Measurements from ENCODE around the gene IL15. TPM values are rescaled to one million over a fixed set of nuclear protein-coding genes. Genes with fewer than 3 reads are reported as not detected.

The IL15 gene
- total and polyA plus RNA-seq, 2 of the 8 experiments (the other 6 are each of a cell fraction or from before 2014, with no cell fraction given) = 0.30 to 0.61 TPM

DNA sequence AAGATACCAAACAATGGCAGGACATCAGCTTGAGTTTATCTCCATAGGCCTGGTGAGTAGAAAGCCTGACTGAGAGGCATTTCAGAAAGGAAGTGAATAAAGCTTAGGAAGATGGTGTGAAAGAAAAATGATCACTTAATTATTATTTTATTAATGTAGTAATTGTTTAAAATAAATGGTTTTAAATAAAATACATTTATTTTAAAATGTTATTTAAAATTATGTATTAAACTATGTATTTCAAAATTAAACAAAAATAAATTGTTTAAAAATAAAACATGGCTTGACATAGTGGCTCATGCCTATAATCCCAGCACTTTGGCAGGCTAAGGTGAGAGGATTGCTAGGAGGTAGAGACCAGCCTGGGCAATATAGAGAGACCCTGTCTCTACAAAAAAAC lies 145.8 kb downstream of the IL15 start:
- H2BK20ac ChIP-seq (ENCODE audit: low read length) = no peak overlapping the region
- TF ChIP-seq, protein P1, sequence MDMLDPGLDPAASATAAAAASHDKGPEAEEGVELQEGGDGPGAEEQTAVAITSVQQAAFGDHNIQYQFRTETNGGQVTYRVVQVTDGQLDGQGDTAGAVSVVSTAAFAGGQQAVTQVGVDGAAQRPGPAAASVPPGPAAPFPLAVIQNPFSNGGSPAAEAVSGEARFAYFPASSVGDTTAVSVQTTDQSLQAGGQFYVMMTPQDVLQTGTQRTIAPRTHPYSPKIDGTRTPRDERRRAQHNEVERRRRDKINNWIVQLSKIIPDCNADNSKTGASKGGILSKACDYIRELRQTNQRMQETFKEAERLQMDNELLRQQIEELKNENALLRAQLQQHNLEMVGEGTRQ (IDR thresholded peaks at IDR 0.05; ENCODE audit: low read length) = no peak
- ChIA-PET POLR2A (ENCODE audit: partially characterized antibody) (no interaction called here), CTCF (ENCODE audit: partially characterized antibody) (no interaction called here)
- no peak overlapping the region for H3K18ac ChIP-seq (ENCODE audit: extremely low read depth, low read length)
- no peak overlapping the region for H2AK5ac ChIP-seq (ENCODE audit: low read depth, low read length)
- H3K27me3 ChIP-seq (replicated peaks in 1 of 4; ENCODE audit: control insufficient read depth in 3 of 4, extremely low read depth in 1 of 4, insufficient read depth in 3 of 4, low read length in 3 of 4) = no peaks in the 10 kb centered on the region
- FAIRE-seq = no peak
- no peak overlapping the region for H3K14ac ChIP-seq (ENCODE audit: insufficient read length)
- no peak overlapping the region for H2AFZ ChIP-seq (ENCODE audit: low read length)
- no peaks in the 10 kb centered on the region for H3K79me1 ChIP-seq (ENCODE audit: low read depth, low read length)
- no peak overlapping the region for H3K56ac ChIP-seq (replicated peaks; ENCODE audit: insufficient read length, low read depth, low read length)
- no peak overlapping the region for H3K27ac ChIP-seq (ENCODE audit: low read depth, low read length)
- no peak overlapping the region for H3K4me2 ChIP-seq (ENCODE audit: insufficient read depth in 1 of 2, low read depth in 2 of 2, low read length in 2 of 2)
- no peak overlapping the region for H3K4ac ChIP-seq (replicated peaks; ENCODE audit: insufficient read length, low read depth, low read length)
- no peak overlapping the region for H3K4me3 ChIP-seq (ENCODE audit: extremely low read depth in 1 of 4, insufficient read depth in 2 of 4, low read depth in 3 of 4, low read length in 4 of 4)
- no peaks in the 10 kb centered on the region for H3K36me3 ChIP-seq (ENCODE audit: control insufficient read depth in 2 of 4, insufficient read depth in 4 of 4, low read length in 3 of 4)
- H2BK120ac ChIP-seq (replicated peaks; ENCODE audit: low read depth, low read length) = no peak overlapping the region
- no peak overlapping the region for H4K91ac ChIP-seq (replicated peaks; ENCODE audit: insufficient read length, low read length)
- H3K23ac ChIP-seq (ENCODE audit: insufficient read length) = no peak overlapping the region
- H3K79me2 ChIP-seq (ENCODE audit: control insufficient read depth in 1 of 2, insufficient read depth in 2 of 2, low read length in 2 of 2) = no peaks in the 10 kb centered on the region
- no peak overlapping the region for H4K5ac ChIP-seq (ENCODE audit: insufficient read length, low read depth, low read length)
- no peak overlapping the region for H2BK5ac ChIP-seq (ENCODE audit: low read depth, low read length)
- H3K9ac ChIP-seq (replicated peaks in 1 of 4; ENCODE audit: extremely low read depth in 1 of 4, low read depth in 3 of 4, low read length in 3 of 4) = no peak overlapping the region
- no peak for DNase-seq (ENCODE audit: low read depth in 1 of 2, low spot score in 2 of 2)
- no peaks in the 10 kb centered on the region for H3K4me1 ChIP-seq (replicated peaks in 1 of 4; ENCODE audit: control insufficient read depth in 3 of 4, insufficient read depth in 4 of 4, low read length in 3 of 4)
- H2BK12ac ChIP-seq (ENCODE audit: low read depth, low read length) = no peak overlapping the region
- H3K23me2 ChIP-seq (ENCODE audit: low read depth, low read length) = no peaks in the 10 kb centered on the region
- H3K9me3 ChIP-seq (ENCODE audit: insufficient read depth in 2 of 2, low read depth in 1 of 2, low read length in 1 of 2) = peaks cover 0 to 4% of the 10 kb centered on the region in 2 experiments; a peak in 1 of 4 replicates
- H4K8ac ChIP-seq (ENCODE audit: extremely low read depth, insufficient read depth, low read length) = no peak overlapping the region
- H4K20me1 ChIP-seq (replicated peaks in 1 of 2; ENCODE audit: control insufficient read depth in 1 of 2, insufficient read depth in 2 of 2, low read length in 2 of 2) = no peaks in the 10 kb centered on the region
- H2BK15ac ChIP-seq (ENCODE audit: low read length) = no peak overlapping the region

Measured in H1 (cell line).